Measurements from ENCODE around the gene TRPT1. TPM values are rescaled to one million over a fixed set of nuclear protein-coding genes. Genes with fewer than 3 reads are reported as not detected.
A peak's percentile ranks its signal among the peaks of the same experiment; 100 is the strongest.

TRPT1 gene
- total and polyA plus RNA-seq, 9 of the 15 experiments (the other 6 are each of a cell fraction or from before 2014, with no cell fraction given), result 4.6 to 41.7 (median 23.1) TPM

DNA sequence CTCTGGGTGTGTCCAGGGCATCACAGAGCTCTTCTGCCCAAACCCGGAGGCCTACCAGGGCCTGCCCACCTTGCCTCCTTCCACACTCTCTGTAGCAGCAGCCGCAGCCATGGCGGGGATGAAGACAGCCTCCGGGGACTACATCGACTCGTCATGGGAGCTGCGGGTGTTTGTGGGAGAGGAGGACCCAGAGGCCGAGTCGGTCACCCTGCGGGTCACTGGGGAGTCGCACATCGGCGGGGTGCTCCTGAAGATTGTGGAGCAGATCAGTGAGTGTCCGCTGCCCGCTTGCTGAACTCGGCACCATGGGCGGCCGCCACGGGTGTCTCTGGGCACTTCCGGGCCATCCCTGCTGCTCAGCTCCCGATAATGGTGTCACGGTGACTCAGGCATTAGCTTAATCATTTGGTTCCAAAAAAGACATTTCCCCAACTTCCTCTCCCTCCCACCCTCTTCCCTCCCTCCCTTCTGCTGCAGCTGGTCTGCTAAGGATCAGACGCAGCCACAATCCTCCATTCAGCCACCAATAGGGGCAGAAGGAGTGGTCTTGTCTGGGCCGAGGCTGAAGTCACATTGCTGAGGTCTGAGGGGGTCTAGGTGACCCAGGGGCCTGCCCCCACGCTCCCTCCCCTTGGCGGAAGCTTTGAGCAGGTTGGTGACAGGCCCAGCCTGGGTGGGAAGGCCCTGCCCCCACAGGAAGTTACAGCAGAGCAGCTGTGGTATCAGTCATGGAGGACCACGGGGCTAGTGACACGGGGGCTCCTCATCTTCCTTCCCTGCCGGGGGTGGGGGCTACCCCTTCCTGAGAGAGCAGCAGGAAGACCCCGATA is 18.5 kb downstream of the TRPT1 start (continued):
- TF ChIP-seq AFF1 (IDR thresholded peaks at IDR 0.05; ENCODE audit: low read depth in 1 of 2, partially characterized antibody in 2 of 2) (peak in 1 of 2 experiments; percentile 50), KDM5B (IDR thresholded peaks at IDR 0.05; ENCODE audit: insufficient replicate concordance, low read depth, low read length) (peak; percentile 45), TBP (optimal IDR thresholded peaks at IDR 0.05; ENCODE audit: low read depth, low read length) (peak; percentile 88), MBD1 (CRISPR knock-in tag; IDR thresholded peaks at IDR 0.05) (no peak), HIVEP1 (CRISPR knock-in tag; IDR thresholded peaks at IDR 0.05) (no peak), TOE1 (IDR thresholded peaks at IDR 0.05; ENCODE audit: borderline replicate concordance) (no peak; the same call in 1 of the 2 replicates), TOE1 (CRISPR knock-in tag; IDR thresholded peaks at IDR 0.05; ENCODE audit: borderline replicate concordance, low read depth) (no peak), ZNF232 (CRISPR knock-in tag; IDR thresholded peaks at IDR 0.05) (no peak), ZNF77 (CRISPR knock-in tag; IDR thresholded peaks at IDR 0.05) (no peak)
- TF ChIP-seq, protein P1, sequence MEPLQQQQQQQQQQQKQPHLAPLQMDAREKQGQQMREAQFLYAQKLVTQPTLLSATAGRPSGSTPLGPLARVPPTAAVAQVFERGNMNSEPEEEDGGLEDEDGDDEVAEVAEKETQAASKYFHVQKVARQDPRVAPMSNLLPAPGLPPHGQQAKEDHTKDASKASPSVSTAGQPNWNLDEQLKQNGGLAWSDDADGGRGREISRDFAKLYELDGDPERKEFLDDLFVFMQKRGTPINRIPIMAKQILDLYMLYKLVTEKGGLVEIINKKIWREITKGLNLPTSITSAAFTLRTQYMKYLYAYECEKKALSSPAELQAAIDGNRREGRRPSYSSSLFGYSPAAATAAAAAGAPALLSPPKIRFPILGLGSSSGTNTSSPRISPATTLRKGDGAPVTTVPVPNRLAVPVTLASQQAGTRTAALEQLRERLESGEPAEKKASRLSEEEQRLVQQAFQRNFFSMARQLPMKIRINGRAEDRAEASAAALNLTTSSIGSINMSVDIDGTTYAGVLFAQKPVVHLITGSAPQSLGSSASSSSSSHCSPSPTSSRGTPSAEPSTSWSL (CRISPR knock-in tag; IDR thresholded peaks at IDR 0.05; ENCODE audit: borderline replicate concordance), result no peak
- TF ChIP-seq, protein P2, sequence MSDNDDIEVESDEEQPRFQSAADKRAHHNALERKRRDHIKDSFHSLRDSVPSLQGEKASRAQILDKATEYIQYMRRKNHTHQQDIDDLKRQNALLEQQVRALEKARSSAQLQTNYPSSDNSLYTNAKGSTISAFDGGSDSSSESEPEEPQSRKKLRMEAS (CRISPR knock-in tag; IDR thresholded peaks at IDR 0.05), result 0 out of 2 replicates have a peak, but pooled peaks have one; percentile 39
- TF ChIP-seq, protein P3, sequence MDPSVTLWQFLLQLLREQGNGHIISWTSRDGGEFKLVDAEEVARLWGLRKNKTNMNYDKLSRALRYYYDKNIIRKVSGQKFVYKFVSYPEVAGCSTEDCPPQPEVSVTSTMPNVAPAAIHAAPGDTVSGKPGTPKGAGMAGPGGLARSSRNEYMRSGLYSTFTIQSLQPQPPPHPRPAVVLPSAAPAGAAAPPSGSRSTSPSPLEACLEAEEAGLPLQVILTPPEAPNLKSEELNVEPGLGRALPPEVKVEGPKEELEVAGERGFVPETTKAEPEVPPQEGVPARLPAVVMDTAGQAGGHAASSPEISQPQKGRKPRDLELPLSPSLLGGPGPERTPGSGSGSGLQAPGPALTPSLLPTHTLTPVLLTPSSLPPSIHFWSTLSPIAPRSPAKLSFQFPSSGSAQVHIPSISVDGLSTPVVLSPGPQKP (CRISPR knock-in tag; IDR thresholded peaks at IDR 0.05), result no peak
